GM21526 (cell line): ENCODE results near the gene RABGGTA.
A peak's percentile ranks its signal among the peaks of the same experiment; 100 is the strongest.

Experiments
- ATAC-seq: cut with Tn5 transposase; IDR thresholded peaks from one replicate; pipeline ENCODE4 v1.9.1; 2021; ENCODE audit warnings: moderate library complexity; ENCODE audit not compliant: unreplicated experiment, low FRiP score

RABGGTA gene

GRCh38 chr14:24280797-24281460, 9.5 kb upstream of the RABGGTA start:
- ATAC-seq, result no peak

GRCh38 chr14:24279301-24280186, 8.1 kb upstream of the RABGGTA start:
- ATAC-seq, result no peak

- ATAC-seq, result no peak
Observed at GRCh38 chr14:24278424-24278823, 7.0 kb upstream of the RABGGTA start.

- no peak for ATAC-seq
Observed at GRCh38 chr14:24277606-24278321, 6.4 kb upstream of the RABGGTA start.

- no peak for ATAC-seq
Observed at GRCh38 chr14:24277071-24277470, 5.7 kb upstream of the RABGGTA start.

GRCh38 chr14:24274101-24274543, 2.7 kb upstream of the RABGGTA start:
- peak; percentile 46 for ATAC-seq

- no peak for ATAC-seq
Observed at GRCh38 chr14:24273422-24273998, 2.1 kb upstream of the RABGGTA start.

- no peak for ATAC-seq
Observed at GRCh38 chr14:24272467-24272866, 1.1 kb upstream of the RABGGTA start.

- ATAC-seq, result no peak
Observed at GRCh38 chr14:24271834-24272263, 452 bp upstream of the RABGGTA start.

GRCh38 chr14:24270537-24271133, 762 bp downstream of the RABGGTA start:
- ATAC-seq, result no peak

- ATAC-seq, result no peak
Observed at GRCh38 chr14:24269910-24270536, 1.4 kb downstream of the RABGGTA start.

- no peak for ATAC-seq
Observed at GRCh38 chr14:24269368-24269767, 2.0 kb downstream of the RABGGTA start.

GRCh38 chr14:24268225-24268624, 3.2 kb downstream of the RABGGTA start:
- ATAC-seq, result no peak

GRCh38 chr14:24267516-24267915, 3.9 kb downstream of the RABGGTA start:
- ATAC-seq, result no peak

- ATAC-seq, result no peak
Observed at GRCh38 chr14:24266344-24267244, 4.8 kb downstream of the RABGGTA start.

- no peak for ATAC-seq
Observed at GRCh38 chr14:24264298-24264697, 7.1 kb downstream of the RABGGTA start.

GRCh38 chr14:24263848-24264247, 7.5 kb downstream of the RABGGTA start:
- no peak for ATAC-seq

- ATAC-seq, result no peak
Observed at GRCh38 chr14:24262821-24263733, 8.3 kb downstream of the RABGGTA start, which contains the start of gene TGM1. TGM1 (minus strand) TSS chr14:24263177; CDS start chr14:24262352, 825 bp downstream.
